Activated CD4-positive, alpha-beta T cell treated with anti-CD3 and anti-CD28 coated beads for 48 hours (primary cell): ENCODE data around the gene ARL4C.

ENCODE experiments used
- DNase-seq: peaks from one replicate; pipeline ENCODE4 v3.0.0-alpha.2; 2020

Gene ARL4C, protein sequence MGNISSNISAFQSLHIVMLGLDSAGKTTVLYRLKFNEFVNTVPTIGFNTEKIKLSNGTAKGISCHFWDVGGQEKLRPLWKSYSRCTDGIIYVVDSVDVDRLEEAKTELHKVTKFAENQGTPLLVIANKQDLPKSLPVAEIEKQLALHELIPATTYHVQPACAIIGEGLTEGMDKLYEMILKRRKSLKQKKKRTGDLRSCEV

DNA sequence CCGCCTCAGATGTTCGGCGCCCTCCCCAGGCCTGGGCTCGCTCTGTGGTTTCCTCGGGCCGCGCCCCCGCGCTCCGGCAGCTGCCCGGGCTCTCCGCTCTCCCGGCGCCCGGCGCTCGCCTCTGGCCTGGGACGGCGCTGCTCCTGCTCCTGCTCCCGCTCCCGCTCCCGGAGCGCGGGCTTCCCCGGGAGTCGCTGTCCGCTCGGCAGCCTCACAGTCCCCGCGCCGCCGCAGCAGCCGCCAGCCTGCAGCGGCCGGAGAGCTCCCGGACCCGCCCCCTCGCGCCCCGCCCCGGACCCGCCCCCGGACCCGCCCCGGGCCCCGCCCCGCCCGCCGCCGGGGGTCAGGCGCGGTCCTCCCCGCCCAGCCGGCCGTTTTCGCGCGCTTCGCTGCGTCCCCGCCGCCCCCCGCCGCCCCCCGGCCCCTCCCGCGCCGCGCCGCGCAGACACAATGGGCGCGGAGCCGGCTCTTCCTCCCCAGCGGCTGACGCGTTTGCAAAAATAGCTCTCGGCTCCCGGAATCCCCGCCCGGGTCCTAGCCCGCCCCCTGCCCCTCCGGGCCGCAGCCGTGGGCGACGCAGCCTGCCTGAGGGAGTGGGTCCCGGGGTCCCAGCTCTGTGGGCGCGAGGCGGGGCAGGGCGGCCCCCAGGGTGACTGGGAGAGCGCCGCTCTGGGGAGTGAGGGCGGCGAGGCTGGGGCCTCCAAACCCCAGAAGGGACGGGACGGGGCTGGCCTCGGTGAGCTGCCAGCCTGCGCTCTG, at the start of gene ARL4C:
ARL4C (minus strand) TSS at position 247 of the 759 bp plus-strand sequence. CDS start 495 bp downstream, outside the sequence.
- peak; percentile 49 for DNase-seq

DNA sequence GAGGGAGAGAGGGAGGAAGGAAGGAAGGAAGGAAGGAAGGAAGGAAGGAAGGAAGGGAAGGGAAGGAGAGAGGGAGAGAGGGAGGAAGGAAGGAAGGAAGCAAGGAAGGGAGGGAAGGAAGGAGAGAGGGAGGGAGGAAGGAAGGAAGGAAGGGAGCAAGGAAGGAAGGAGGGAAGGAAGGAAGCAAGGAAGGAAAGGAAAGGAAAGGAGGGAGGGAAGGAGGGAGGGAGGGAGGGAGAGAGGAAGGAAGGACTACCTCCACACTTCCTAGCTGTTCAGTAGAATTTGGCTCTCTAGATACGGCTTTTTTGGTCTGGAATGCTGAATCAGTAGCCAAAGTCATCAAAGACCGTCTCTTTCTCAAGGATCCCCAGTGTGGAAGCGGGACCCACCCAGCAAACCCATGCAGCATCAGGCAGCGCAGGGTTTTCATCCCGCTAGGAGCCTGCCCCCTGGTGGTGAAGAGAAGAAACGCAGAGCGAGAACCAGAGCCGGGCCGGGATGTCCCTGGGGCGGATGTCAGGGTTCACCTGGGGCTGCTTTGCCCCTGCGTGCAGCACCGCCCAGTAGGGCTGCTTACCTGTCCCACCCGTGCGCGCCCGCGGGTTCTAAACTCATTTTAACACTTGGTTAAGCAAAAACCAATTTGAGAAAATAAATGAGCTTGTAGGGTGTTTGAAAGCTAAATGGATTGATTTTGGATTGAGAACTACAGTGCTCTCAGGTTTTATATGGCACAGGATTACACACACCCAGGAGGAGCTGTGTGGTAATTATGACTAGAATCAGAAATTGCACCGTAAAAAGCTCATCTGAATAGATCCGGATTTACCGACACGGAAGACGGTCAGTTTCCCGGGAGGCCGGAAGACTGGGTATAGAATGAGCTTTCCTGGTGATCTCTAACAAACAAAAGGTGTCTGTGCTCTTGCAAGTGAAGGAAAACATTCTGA, 48.1 kb upstream of the ARL4C start:
- peak; percentile 85 for DNase-seq

- no peak for DNase-seq
These were observed 45.9 kb upstream of the ARL4C start for GRCh38 chr2:234542742-234543141.

DNA sequence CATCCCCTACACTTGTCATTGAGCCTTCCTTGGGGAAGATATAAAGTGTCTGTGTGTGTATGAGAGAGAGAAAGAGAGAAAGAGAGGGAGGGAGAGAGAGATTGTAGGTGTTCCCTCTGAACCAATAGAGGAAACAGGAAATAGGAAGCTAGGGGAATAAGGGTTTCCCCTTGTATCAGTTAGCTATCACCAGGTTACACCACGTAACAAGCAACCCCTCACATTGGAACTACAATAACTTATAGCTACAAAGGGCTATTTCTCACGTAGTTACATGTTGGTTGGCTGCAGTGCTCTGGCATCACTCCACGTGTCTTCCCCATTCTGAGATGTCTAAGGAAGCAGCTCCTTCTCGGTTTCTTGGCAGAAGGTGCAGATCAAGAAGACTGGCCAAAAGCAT, 41.0 kb upstream of the ARL4C start:
- no peak for DNase-seq

GRCh38 chr2:234536178-234536965, 39.5 kb upstream of the ARL4C start:
- DNase-seq: no peak

- DNase-seq: no peak
These were observed 38.6 kb upstream of the ARL4C start for GRCh38 chr2:234535464-234535863.

DNA sequence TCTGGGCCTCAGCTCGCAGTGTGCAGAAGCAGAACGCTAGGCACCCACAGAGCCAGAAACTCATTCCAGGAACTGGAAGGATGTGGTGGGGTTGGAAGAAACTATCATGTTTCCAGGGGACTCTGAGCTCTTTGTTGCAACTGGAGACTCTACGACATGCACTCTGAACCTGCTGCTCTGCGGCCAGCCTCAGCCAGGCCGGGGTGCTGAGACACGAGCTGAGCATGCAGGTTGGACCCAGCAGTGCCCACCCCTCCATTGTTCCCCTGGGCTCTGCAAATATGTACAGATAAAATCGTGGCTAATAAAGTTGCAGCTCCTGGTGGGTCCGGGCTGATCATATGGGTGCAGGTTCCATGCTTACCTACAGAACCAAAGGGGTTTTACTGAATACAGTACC, 37.6 kb upstream of the ARL4C start:
- DNase-seq: no peak

DNA sequence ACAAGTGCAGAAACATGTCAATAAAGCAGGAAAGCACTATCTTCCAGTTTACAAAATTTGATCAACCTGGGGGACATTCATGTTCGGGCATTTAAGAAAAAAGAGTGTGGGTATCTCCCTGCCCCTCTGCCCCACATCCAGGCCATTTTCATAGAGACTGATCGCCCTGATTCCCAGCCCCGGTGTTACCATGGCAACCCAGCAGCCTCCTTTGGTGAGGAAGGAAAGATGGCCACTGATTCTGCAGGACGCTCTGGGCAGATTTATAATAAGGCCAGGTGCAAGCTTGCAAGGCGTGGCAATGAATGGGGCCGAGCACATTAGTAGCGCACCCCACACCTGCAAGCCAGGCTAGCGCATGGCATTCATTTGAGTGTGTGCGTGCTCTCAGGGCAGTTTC, 36.7 kb upstream of the ARL4C start:
- DNase-seq: no peak

DNA sequence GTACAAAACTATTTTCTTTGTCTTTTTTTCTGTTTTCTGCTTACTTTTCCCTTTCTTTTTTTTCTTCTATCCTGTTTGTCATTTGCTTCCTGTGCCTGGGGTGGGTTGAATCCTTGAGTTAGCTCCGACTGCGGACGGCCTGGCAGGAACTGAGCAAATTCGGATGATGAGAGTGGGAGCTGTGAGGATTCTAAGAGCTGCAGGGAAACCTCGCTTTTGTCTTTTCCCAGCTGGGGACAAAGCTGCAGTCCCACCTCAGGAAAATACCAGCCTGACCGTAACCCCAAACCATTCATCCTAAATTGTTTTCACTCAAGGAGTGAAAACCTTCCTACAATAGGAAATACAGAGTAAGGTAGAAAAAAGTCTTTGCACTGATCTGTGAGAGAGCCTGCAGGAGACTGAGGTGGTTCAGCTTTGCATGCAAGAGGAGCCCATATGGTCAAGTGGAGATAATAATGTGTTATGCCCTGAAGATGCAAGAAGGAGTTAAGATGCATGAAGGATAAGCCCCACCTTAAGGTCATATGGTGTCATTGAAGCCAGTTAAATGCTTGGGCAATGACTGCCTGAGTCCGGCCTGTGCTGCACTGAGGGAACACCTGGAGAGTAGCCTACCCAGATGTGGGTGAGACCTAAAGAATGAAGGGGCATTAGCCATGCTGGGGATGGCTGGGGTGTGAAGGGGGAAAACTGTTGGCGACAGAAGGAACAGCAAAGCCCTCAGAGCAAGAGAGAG, 31.7 kb upstream of the ARL4C start:
- no peak for DNase-seq

DNA sequence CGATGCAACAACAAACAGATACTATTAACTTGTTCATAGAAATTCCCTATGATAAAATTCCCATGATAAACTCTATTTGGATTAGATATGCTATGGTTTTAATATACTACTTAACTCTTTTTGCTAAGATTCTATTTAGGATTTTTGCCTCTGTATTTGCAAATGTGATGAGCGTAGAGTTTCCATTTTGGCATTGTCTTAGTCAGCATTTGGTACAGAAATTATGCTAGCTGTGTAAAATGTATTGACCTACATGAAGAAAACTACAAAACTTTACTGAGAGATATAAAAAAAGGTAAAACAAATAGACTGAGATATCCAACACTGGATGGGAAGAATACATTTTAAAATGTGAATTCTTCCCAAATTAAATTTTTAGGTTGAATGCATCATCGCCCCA, 29.8 kb upstream of the ARL4C start:
- DNase-seq: no peak

DNA sequence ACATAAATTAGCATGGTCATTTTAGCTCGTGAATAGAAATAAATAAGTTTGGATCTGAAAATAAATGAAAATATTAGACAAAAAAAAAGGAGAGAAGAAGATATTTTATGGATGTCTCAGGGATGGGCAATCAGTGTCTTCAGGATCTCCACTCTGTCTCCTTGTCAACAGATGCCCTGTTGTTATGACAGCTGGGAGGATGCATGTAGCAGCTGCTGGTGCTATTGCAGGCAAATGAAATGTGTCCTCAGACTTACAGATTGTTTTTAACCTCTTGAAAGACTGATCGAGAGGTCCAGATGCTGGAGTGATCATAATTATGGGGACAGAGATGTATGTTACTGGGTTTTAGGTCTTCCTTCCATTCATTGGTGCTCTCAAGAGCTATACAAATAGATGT, 24.7 kb upstream of the ARL4C start:
- DNase-seq: no peak

DNA sequence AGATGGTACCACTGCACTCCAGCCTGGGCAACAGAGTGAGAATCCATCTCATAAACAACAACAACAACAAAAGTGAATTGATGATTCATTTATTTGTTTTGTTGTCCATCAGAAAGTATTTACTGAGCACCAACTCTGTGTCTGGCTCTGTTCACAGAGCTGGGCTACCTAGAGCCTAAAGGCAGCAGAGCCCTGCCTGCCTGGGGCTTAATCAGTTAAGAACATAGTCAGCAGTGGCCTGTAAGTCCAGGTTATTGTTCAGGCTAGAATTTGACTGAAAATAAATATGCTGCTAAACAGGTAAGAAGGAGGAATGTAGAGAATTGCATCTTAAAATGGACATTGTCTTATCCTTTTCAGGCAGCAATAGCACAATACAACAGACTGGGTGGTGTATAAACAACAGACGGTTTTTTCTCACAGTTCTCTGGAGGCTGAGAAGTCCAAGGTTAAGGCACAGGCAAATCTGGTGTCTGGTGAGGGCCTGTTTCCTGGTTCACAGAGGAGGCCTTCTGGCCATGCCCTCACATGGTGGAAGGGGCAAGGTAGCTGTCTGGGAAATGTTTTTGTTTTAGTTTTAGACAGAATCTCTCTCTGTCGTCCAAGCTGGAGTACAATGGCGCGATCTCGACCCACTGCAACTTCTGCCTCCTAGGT, 22.2 kb upstream of the ARL4C start:
- DNase-seq: no peak

DNA sequence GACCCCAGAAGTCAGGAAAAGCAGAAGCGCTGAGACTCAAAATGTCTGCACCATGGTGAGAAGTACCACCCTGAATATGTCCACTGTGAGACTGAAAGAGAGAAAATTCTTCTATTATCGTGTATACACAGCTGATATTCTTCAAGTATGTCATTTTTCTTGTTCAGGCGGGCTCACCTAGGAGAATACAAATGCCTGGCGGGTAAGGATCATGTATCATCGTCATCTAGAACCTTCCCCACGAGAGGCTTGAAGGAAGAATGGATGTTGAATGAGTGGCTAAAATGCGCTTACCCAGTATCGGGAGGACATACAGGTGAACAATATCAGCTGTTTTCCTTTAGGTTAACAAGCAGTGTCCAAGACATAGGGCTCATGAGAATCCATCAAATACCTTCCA, 21.1 kb upstream of the ARL4C start:
- no peak for DNase-seq

DNA sequence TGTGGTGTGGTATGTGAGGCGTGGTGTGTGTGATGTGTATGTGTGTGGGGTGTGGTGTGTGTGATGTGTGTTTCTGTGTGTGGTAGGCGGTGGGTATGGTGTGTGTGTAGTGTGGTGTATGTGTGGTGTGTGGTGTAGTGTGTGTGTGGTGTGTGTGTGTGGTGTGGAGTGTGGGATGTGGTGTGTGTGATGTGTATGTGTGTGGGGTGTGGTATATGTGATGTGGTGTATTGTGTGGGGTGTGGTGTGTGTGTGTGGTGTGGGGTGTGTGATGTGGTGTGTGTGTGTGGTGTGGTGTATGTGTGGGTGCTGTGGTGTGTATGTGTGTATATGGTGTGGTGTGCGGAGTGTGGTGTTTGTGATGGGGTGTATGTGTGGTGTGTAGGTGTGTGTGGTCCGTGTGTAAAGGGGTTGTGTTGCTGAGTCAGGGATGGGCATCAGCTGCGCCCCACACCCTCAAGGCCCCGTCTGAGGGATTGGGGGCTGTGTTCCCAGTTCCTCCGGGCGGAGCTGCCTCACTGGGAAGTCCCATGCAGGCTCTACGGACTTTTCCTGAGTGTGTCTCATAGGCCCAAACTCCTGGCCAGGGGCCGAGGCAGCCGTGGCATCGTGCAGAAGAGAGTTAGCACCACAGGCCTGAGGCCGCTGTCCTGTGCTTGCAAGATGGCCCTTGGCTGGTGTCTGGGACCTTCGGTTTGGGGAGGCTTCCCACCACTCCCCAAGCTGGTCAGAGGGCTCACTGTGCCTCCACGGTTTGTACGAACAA, 18.2 kb upstream of the ARL4C start:
- no peak for DNase-seq

GRCh38 chr2:234514099-234514498, 17.2 kb upstream of the ARL4C start:
- no peak for DNase-seq

DNA sequence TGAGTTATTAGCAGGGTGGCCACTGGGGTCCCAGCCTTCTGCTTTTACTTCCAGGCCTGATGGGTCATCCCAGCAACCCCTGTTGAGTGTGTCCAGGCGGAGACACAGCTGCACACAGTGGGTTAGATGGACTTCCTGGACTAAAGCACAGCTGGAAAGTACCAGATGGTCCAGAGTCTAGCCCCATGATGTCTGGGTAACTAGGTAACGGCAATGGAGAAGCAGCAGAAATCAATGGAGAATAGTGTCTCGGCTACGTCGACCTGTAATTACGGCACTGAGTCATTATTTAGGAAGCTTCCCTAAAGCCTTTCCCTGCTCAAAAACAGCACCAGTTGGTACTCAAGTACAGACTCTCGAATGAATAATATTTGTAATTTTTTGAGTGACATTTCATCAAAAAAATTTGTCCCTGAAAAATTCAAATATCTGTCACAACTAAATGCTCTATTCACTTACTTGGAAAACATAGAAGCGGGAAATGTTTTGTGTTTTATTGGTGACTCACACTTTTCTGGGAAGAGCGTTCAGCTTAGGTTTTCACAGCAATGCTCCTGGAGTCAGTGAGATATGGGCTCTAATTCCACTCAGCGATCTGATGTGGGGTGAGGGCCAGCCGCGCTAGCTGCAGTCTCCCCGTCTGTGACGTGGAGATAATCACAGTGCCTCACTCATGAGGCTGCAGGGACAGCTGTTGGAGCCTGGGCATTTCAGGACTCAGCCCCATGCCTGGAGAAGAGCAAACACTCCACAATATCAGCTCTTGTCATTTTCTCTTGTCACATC, 16.2 kb upstream of the ARL4C start:
- no peak for DNase-seq

DNA sequence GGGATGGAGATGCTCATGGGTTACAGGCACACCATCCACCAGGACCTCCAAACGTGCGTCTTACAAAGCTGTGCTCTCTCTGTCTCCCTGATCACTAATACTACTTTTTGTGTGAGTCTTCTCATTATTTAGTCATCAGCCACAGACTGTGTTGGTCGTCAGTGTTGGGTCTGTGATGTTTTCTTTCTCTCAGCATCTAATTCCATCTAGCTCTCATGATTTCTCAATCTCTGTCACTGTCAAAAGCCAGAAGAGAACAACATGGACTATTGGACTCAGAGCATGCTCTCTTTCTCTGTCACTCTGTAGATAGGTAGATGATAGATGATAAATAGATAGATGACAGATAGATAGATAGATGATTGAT, 6.0 kb upstream of the ARL4C start:
- DNase-seq: no peak

- DNase-seq: no peak
These were observed 5.5 kb upstream of the ARL4C start for GRCh38 chr2:234502285-234502918.

GRCh38 chr2:234500394-234501006, 3.6 kb upstream of the ARL4C start:
- DNase-seq: peak; percentile 81
